PC-9 (cell line): ENCODE measurements around the gene KRTAP15-1.

Source experiments
- EZH2 ChIP-seq: fragments of 200-600 bp; sonication (generic); IDR thresholded peaks from 2 replicates; pipeline ENCODE4 v1.8.0; 2017; ENCODE audit warnings: antibody characterized with exemption, low read depth
- TF ChIP-seq, protein P1 (sequence below): fragments of 200-600 bp; sonication (generic); conservative IDR thresholded peaks from 2 replicates; pipeline ENCODE4 v1.6.1; 2017; ENCODE audit warnings: mixed run types, antibody characterized with exemption, mild to moderate bottlenecking, moderate library complexity

GRCh38 chr21:30487336-30487735 is 47.3 kb downstream of the KRTAP15-1 start, which contains the start of gene KRTAP19-2:
- TF ChIP-seq, protein P1, sequence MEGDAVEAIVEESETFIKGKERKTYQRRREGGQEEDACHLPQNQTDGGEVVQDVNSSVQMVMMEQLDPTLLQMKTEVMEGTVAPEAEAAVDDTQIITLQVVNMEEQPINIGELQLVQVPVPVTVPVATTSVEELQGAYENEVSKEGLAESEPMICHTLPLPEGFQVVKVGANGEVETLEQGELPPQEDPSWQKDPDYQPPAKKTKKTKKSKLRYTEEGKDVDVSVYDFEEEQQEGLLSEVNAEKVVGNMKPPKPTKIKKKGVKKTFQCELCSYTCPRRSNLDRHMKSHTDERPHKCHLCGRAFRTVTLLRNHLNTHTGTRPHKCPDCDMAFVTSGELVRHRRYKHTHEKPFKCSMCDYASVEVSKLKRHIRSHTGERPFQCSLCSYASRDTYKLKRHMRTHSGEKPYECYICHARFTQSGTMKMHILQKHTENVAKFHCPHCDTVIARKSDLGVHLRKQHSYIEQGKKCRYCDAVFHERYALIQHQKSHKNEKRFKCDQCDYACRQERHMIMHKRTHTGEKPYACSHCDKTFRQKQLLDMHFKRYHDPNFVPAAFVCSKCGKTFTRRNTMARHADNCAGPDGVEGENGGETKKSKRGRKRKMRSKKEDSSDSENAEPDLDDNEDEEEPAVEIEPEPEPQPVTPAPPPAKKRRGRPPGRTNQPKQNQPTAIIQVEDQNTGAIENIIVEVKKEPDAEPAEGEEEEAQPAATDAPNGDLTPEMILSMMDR = no peak
- TF ChIP-seq EZH2 = no peak
